ENCODE data around the gene LYZ. TPM values are rescaled to one million over a fixed set of nuclear protein-coding genes. Genes with fewer than 3 reads are reported as not detected.

The LYZ gene
- 100 to 1,000 TPM in 2 of 9 donors, 10 to 100 TPM in 4, 1 to 10 TPM in 3; 2.4 to 316 (median 18.2) TPM for total RNA-seq
- 10 to 100 TPM in 1 of 2 donors, 1 to 10 TPM in 1; 4.6 to 13.8 TPM for polyA plus RNA-seq
- long read RNA-seq, donor 1, partial matches to known transcripts = 0 of 1 reads
- long read RNA-seq, donor 1, other reads (novel, unspliced or antisense) = 0 of 1 reads
- long read RNA-seq, donor 2, partial matches to known transcripts = 0 of 2 reads
- long read RNA-seq, donor 2, other reads (novel, unspliced or antisense) = 2 of 2 reads
- long read RNA-seq, donor 3, partial matches to known transcripts = 0 of 2 reads
- long read RNA-seq, donor 3, other reads (novel, unspliced or antisense) = 0 of 2 reads

DNA sequence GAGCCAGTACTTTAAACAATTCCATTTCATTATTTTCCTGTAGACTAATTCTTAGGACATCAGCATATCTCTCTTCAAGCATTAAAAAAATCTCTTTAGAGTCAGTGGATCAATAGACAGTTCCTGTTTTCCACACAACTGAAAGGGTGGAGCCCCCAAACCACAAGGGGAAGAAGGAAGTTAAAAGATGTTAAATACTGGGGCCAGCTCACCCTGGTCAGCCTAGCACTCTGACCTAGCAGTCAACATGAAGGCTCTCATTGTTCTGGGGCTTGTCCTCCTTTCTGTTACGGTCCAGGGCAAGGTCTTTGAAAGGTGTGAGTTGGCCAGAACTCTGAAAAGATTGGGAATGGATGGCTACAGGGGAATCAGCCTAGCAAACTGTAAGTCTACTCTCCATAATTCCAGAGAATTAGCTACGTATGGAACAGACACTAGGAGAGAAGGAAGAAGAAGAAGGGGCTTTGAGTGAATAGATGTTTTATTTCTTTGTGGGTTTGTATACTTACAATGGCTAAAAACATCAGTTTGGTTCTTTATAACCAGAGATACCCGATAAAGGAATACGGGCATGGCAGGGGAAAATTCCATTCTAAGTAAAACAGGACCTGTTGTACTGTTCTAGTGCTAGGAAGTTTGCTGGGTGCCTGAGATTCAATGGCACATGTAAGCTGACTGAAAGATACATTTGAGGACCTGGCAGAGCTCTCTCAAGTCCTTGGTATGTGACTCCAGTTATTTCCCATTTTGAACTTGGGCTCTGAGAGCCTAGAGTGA is at the start of gene LYZ:
LYZ (plus strand) TSS at position 220 of the 777 bp plus-strand sequence; CDS start at position 248, 28 bp downstream.
- TF ChIP-seq, protein P1, sequence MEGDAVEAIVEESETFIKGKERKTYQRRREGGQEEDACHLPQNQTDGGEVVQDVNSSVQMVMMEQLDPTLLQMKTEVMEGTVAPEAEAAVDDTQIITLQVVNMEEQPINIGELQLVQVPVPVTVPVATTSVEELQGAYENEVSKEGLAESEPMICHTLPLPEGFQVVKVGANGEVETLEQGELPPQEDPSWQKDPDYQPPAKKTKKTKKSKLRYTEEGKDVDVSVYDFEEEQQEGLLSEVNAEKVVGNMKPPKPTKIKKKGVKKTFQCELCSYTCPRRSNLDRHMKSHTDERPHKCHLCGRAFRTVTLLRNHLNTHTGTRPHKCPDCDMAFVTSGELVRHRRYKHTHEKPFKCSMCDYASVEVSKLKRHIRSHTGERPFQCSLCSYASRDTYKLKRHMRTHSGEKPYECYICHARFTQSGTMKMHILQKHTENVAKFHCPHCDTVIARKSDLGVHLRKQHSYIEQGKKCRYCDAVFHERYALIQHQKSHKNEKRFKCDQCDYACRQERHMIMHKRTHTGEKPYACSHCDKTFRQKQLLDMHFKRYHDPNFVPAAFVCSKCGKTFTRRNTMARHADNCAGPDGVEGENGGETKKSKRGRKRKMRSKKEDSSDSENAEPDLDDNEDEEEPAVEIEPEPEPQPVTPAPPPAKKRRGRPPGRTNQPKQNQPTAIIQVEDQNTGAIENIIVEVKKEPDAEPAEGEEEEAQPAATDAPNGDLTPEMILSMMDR (IDR thresholded peaks at IDR 0.05) = no peak
- no peak for TF ChIP-seq POLR2A (IDR thresholded peaks at IDR 0.05)
- peaks cover 0 to 11% (median 0%) of the 10 kb centered on the region in 9 donors for H3K36me3 ChIP-seq
- H3K9me3 ChIP-seq = no peaks in the 10 kb centered on the region
- peak within 1 kb of the TSS in 2 of 12 donors; percentile 18 to 84 for H3K27ac ChIP-seq
- 76 to 87% (median 82%) methylated on average over 4 of the region's 4 CpGs for WGBS, 4 donors
- H3K4me3 ChIP-seq = peak within 1 kb of the TSS in 6 of 12 donors; percentile 3 to 38 (median 22)
- H3K4me1 ChIP-seq = peaks cover 0 to 16% (median 0%) of the 10 kb centered on the region in 12 donors
- H3K27me3 ChIP-seq = no peaks in the 10 kb centered on the region
- DNase-seq (peak in 2 of 5 donors; percentile 26 to 37), ATAC-seq (peak; percentile 60 to 86 (median 68))
- intact Hi-C loops (cut with DNase I) = no loop called here

DNA sequence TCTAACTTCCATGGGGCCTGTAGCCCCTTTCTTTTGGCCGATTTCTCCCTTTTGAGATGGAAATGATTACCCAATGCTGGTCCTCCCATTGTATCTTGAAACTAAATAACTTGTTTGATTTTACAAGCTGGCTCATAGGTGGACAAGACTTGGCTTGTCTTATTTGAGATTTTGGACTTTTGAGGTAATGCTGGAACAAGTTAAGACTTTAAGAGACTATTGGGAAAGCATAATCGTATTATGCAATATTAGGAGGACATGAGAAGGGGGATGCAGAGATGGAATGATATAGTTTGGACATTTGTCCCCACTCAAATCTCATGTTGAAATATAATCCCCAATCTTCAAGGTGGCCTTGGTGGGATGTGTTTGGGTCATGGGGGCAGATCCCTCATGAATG is 49.2 kb upstream of the LYZ start:
- no peaks in the 10 kb centered on the region for H3K36me3 ChIP-seq
- ATAC-seq (no peak), DNase-seq (no peak)
- WGBS, 4 donors = 80 to 92% (median 88%) methylated on average over 2 of the region's 2 CpGs
- TF ChIP-seq, protein P1 (IDR thresholded peaks at IDR 0.05) = no peak
- TF ChIP-seq POLR2A (IDR thresholded peaks at IDR 0.05) = no peak
- H3K27me3 ChIP-seq = no peaks in the 10 kb centered on the region
- H3K27ac ChIP-seq = no peak overlapping the region
- H3K4me1 ChIP-seq = no peaks in the 10 kb centered on the region
- intact Hi-C loops (cut with DNase I) = no loop called here
- peaks cover 0 to 8% (median under 1%) of the 10 kb centered on the region in 12 donors for H3K9me3 ChIP-seq
- H3K4me3 ChIP-seq = no peak overlapping the region

DNA sequence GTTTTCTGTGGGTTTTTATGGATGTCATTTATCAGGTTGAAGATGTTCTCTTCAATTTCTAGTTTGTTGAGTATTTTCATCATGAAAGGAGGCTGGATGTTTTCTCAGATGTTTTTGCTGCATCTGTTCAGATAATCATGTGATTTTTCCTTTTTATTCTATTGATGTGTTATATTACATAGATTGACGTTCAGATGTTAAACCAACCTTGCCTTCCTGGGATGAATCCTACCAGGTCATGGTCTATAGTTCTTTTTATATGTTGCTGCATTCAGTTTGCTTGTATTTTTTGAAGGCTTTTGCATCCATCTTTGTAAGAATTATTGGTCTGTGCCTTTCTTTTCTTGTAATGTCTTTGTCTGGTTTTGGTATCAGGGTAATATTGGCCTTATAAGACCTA is 43.9 kb upstream of the LYZ start:
- DNase-seq = no peak
- ATAC-seq = no peak
- peaks cover 0 to 36% (median 9%) of the 10 kb centered on the region in 12 donors for H3K9me3 ChIP-seq
- H3K27me3 ChIP-seq = no peaks in the 10 kb centered on the region
- H3K27ac ChIP-seq = no peak overlapping the region
- intact Hi-C loops (cut with DNase I) = no loop called here
- no peak overlapping the region for H3K4me3 ChIP-seq
- no peaks in the 10 kb centered on the region for H3K36me3 ChIP-seq
- 85 to 92% (median 88%) methylated on average over 1 of the region's 1 CpG for WGBS, 4 donors
- TF ChIP-seq, protein P1 (IDR thresholded peaks at IDR 0.05) = no peak
- TF ChIP-seq POLR2A (IDR thresholded peaks at IDR 0.05) = no peak
- H3K4me1 ChIP-seq = no peaks in the 10 kb centered on the region

DNA sequence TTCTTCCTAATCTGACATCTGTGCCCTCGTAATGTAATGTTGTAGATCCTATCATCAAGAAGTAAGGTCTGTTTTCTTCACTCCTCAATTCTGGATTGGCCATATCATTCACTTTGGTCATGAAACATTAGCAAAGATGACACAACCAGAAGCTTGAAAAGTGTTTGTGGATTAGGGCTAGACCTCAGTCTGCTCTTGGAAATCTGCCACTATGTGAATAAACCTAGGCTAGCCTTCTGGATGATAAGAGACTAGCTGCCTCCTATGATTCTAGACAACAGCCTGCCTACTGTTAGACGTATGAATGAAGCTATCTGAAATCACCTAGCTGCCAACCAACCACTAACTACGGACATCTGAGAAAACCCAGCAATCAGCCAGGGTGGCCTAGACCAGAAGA is 38.7 kb upstream of the LYZ start:
- Histone ChIP-seq H3K9me3 (peaks cover 0 to 29% (median 6%) of the 10 kb centered on the region in 12 donors), H3K4me3 (no peak overlapping the region), H3K4me1 (no peaks in the 10 kb centered on the region), H3K27me3 (no peaks in the 10 kb centered on the region), H3K27ac (no peak overlapping the region), H3K36me3 (no peaks in the 10 kb centered on the region)
- intact Hi-C loops (cut with DNase I) = no loop called here
- TF ChIP-seq, protein P1 (IDR thresholded peaks at IDR 0.05) = no peak
- TF ChIP-seq POLR2A (IDR thresholded peaks at IDR 0.05) = no peak
- ATAC-seq = no peak
- 41 to 52% (median 49%) methylated on average over 3 of the region's 3 CpGs for WGBS, 4 donors
- DNase-seq = no peak

Measured in heart left ventricle (tissue), 16 donors.